IPS DF 6.9 (cell line): ENCODE results near the gene PSPH.

ENCODE experiments used
- DNase-seq: peaks from one replicate; pipeline ENCODE4 v3.0.0-alpha.2; 2013; ENCODE audit warnings: low read depth, low spot score
- H3K27ac ChIP-seq: one replicate; pipeline ENCODE4 v1.5.1; 2013; ENCODE audit warnings: low read length, control low read depth
- H3K27me3 ChIP-seq: 2 replicates; pipeline ENCODE4 v1.6.1; 2013; ENCODE audit warnings: mild to moderate bottlenecking, low read length; ENCODE audit not compliant: control insufficient read depth, insufficient read depth
- H3K36me3 ChIP-seq: 2 replicates; pipeline ENCODE4 v1.6.1; 2013; ENCODE audit warnings: low read length; ENCODE audit not compliant: control insufficient read depth, insufficient read depth
- H3K4me1 ChIP-seq: 2 replicates; pipeline ENCODE4 v1.6.1; 2013; ENCODE audit warnings: low read length; ENCODE audit not compliant: control insufficient read depth, insufficient read depth
- H3K4me3 ChIP-seq: 2 replicates; pipeline ENCODE4 v1.5.1; 2013; ENCODE audit warnings: mild to moderate bottlenecking, low read length
- H3K9me3 ChIP-seq: 2 replicates; pipeline ENCODE4 v1.6.1; 2013; ENCODE audit warnings: low read length, inconsistent platforms; ENCODE audit not compliant: control insufficient read depth, insufficient read depth
- WGBS: extraction: QIAGEN DNeasy Blood & Tissue Kit; methylation state at CpG from one replicate; pipeline ENCODE4 v1.1.7; 2013; ENCODE audit warnings: mixed read lengths, missing lambda C conversion rate; ENCODE audit not compliant: insufficient read length, insufficient coverage; 5-methylcytosine and 5-hydroxymethylcytosine counted together

Gene PSPH

DNA sequence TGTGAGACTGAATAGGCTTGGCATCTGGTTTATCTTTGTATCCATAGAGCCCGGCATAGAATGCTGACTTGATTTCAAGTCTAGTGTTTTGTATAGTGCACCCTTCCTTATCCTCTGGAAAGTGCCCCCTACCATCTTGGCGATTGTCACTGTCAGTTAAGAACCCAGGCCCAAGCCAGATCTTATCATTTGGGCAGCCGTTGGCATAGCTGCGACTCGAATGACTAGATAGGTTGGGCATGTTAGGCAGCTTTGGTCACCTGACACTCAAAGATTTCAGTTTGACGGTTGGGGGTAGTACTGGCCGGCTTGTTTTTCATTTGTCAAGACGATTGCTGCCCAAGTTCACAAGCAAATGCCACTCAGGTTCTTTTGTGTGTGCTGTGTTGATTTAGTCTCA is 80.3 kb downstream of the PSPH start:
- WGBS, result no CpG with 5 or more reads among the region's 8 CpGs
- no peaks in the 10 kb centered on the region for H3K27me3 ChIP-seq
- no peak overlapping the region for H3K4me3 ChIP-seq
- DNase-seq, result no peak
- no peaks in the 10 kb centered on the region; the same call in 1 of the 2 replicates for H3K36me3 ChIP-seq
- H3K9me3 ChIP-seq, result no peaks in the 10 kb centered on the region
- H3K27ac ChIP-seq, result no peak overlapping the region
- 0 out of 2 replicates have a peak, but pooled peaks cover 2% of the 10 kb centered on the region for H3K4me1 ChIP-seq

DNA sequence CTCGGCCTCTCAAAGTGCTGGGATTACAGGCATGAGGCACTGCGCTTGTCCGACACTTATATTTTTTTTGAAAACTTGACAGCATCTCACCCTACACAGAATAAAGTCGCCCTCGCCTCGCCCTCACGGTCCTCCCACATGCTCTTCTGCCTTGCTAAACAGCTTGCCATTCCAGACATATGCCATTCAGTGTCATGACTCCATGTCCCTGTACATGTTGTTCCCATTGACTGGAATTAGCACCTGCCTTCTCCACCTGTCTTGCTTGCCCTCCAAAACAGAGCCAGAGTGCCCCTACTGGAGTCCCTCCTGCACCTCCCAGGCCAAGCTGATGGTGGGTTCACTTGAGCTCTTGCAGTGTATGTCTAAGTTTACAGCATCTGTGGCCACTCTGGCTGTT is 80.7 kb downstream of the PSPH start:
- no peak for DNase-seq
- no peaks in the 10 kb centered on the region for H3K27me3 ChIP-seq
- H3K9me3 ChIP-seq, result no peaks in the 10 kb centered on the region
- H3K27ac ChIP-seq, result no peak overlapping the region
- H3K4me3 ChIP-seq, result no peak overlapping the region
- WGBS, result no CpG with 5 or more reads among the region's 7 CpGs
- 0 out of 2 replicates have a peak, but pooled peaks cover 2% of the 10 kb centered on the region for H3K4me1 ChIP-seq
- no peaks in the 10 kb centered on the region; the same call in 1 of the 2 replicates for H3K36me3 ChIP-seq

GRCh38 chr7:55969391-55969790 is 81.9 kb downstream of the PSPH start:
- no peak for DNase-seq
- H3K4me3 ChIP-seq, result no peak overlapping the region
- H3K27ac ChIP-seq, result no peak overlapping the region
- WGBS, result no CpG with 5 or more reads among the region's 11 CpGs
- H3K9me3 ChIP-seq, result no peaks in the 10 kb centered on the region
- H3K4me1 ChIP-seq, result 0 out of 2 replicates have a peak, but pooled peaks cover 2% of the 10 kb centered on the region
- H3K36me3 ChIP-seq, result no peaks in the 10 kb centered on the region; the same call in 1 of the 2 replicates
- H3K27me3 ChIP-seq, result no peaks in the 10 kb centered on the region

DNA sequence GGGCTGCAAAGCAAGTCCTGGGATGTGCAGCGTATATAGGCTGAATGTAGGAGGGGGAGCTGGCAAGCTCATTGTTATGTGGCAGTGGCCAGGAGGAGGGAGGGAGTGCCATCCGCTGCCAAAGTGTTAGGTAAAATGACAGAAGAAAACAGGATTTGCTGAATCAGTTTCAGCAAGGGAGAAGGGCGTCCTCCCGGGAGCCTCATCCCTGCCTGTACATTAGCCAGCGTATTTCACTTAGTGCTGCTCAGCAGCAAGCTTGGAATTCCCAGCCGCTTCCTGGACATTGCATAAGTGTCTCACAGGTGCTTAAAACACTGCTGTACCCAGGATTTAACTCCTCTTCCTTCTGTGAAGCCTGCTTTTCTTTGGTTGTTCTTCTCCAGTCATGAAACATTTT is 84.4 kb downstream of the PSPH start:
- no peak overlapping the region for H3K27ac ChIP-seq
- H3K9me3 ChIP-seq, result no peaks in the 10 kb centered on the region
- H3K4me3 ChIP-seq, result no peak overlapping the region
- H3K36me3 ChIP-seq, result no peaks in the 10 kb centered on the region; the same call in 1 of the 2 replicates
- no CpG with 5 or more reads among the region's 6 CpGs for WGBS
- no peak for DNase-seq
- no peaks in the 10 kb centered on the region for H3K27me3 ChIP-seq
- H3K4me1 ChIP-seq, result 0 out of 2 replicates have a peak, but pooled peaks cover 2% of the 10 kb centered on the region

- H3K27ac ChIP-seq, result no peak overlapping the region
- DNase-seq, result no peak
- H3K4me3 ChIP-seq, result no peak overlapping the region
- H3K9me3 ChIP-seq, result no peaks in the 10 kb centered on the region
- no peaks in the 10 kb centered on the region; the same call in 1 of the 2 replicates for H3K36me3 ChIP-seq
- no peaks in the 10 kb centered on the region for H3K27me3 ChIP-seq
- 0 out of 2 replicates have a peak, but pooled peaks cover 2% of the 10 kb centered on the region for H3K4me1 ChIP-seq
- WGBS, result no CpG with 5 or more reads among the region's 13 CpGs
Observed at GRCh38 chr7:55965805-55966421, 85.3 kb downstream of the PSPH start.

- no peaks in the 10 kb centered on the region for H3K4me1 ChIP-seq
- no peak for DNase-seq
- WGBS, result no CpG with 5 or more reads among the region's 14 CpGs
- H3K27ac ChIP-seq, result no peak overlapping the region
- H3K9me3 ChIP-seq, result no peaks in the 10 kb centered on the region
- peak overlapping the region; percentile 69 for H3K4me3 ChIP-seq
- no peaks in the 10 kb centered on the region for H3K36me3 ChIP-seq
- no peaks in the 10 kb centered on the region for H3K27me3 ChIP-seq
Observed at GRCh38 chr7:55965100-55965470, 86.2 kb downstream of the PSPH start.

- DNase-seq, result peak; percentile 16
- Histone ChIP-seq H3K36me3 (no peaks in the 10 kb centered on the region), H3K4me3 (peak within 1 kb of the TSS; percentile 69), H3K9me3 (no peaks in the 10 kb centered on the region), H3K27me3 (no peaks in the 10 kb centered on the region), H3K27ac (no peak within 1 kb of the TSS), H3K4me1 (no peaks in the 10 kb centered on the region)
- WGBS, result no CpG with 5 or more reads among the region's 105 CpGs
Observed at GRCh38 chr7:55964261-55965099, 86.8 kb downstream of the PSPH start, which contains the start of gene NIPSNAP2. Gene NIPSNAP2 (plus strand): TSS chr7:55964585. CDS start chr7:55964610, 25 bp downstream.

DNA sequence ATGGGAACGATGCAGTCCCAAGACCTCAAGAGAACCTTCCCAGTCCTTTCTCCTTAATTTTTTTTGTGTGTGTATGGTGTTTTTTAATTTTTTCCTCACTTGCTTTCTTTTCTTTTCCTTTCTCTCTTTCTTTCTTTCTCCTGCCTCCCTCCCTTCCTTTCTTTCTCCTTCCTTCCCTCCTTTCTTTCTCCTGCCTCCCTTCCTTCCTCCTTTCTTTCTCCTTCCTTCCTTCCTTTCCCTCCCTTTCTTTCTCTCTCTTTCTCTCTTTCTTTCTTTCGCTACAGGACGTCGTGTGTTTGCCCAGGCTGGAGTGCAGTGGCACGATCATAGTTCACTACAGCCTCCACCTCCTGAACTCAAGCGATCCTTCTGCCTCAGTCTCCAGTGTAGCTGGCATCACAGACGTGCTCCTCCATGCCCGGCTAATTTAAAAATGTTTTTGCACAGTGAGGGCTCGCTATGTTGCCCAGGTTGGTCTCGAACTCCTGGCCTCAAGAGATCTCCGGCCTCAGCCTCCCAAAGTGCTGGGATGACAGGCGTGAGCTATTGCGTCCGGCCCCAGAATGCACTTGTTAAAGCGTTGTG is 87.6 kb downstream of the PSPH start:
- Histone ChIP-seq H3K4me3 (no peak overlapping the region), H3K36me3 (no peaks in the 10 kb centered on the region), H3K27me3 (no peaks in the 10 kb centered on the region), H3K9me3 (no peaks in the 10 kb centered on the region), H3K4me1 (no peaks in the 10 kb centered on the region), H3K27ac (no peak overlapping the region)
- no peak for DNase-seq
- no CpG with 5 or more reads among the region's 15 CpGs for WGBS

GRCh38 chr7:55962014-55962413 is 89.2 kb downstream of the PSPH start:
- DNase-seq, result no peak
- Histone ChIP-seq H3K27me3 (no peaks in the 10 kb centered on the region), H3K9me3 (no peaks in the 10 kb centered on the region), H3K27ac (no peak overlapping the region), H3K4me3 (no peak overlapping the region), H3K4me1 (no peaks in the 10 kb centered on the region), H3K36me3 (no peaks in the 10 kb centered on the region)
- WGBS, result no CpG with 5 or more reads among the region's 3 CpGs
